Mesenteric fat pad (tissue), 1 donor: ENCODE measurements around the gene ESRRB. TPM values are rescaled to one million over a fixed set of nuclear protein-coding genes. Genes with fewer than 3 reads are reported as not detected.

Experiments used
- DNase-seq: peaks from one replicate; pipeline ENCODE4 v3.0.0-alpha.2; 2020; ENCODE audit warnings: low spot score
- total RNA-seq: library from RNA; stranded (reverse); fragmentation: NEBNext Ultra II Directional; extraction: Animal tissue kit (Norgen Biotek cat#: 25700); gene quantifications from one replicate; pipeline ENCODE4 v1.2.1, GENCODE V29; 2021
- donor health status: DM: yes; HTN: yes; CAD: no.

Gene ESRRB
- total RNA-seq, 1 donor from 2014 or later: 0.22 TPM

DNA sequence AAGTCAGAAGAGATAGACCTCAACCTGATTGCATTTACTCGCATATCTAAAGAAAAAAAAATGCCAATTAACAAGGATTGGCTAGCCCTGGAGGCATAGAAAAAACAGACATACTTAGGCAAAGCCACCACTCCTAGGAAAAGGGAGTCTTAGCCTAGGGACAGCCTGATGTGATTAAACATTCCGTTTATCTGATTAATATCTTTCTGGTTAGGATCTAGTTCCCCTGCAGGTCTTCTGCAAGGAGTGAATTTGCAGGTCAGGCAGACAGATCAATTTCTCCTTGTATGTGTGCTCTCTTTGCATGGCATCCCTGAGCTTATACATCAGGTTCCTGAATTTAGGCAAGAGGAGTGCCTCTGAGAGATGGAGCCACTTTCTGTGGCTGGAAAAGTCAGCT, 70.5 kb downstream of the ESRRB start:
- no peak for DNase-seq

DNA sequence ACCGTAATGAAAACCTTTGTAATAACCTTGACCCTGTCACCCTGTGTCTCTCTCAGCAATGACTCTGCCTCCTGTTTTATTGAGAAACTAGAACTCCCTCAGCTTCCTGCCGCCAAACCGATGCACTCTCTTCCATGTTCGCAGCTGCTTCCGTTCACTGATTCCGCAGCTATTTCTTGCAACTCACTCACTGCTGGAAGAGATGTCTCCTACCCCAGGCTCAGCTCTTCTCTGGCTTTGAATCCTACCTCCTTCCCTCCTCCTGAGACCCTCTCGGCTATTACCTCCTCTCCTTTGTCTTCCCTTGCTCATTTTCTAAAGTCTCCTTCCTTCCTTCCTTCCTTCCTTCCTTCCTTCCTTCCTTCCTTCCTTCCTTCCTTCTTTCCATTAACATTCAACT, 71.0 kb downstream of the ESRRB start:
- DNase-seq: no peak

DNA sequence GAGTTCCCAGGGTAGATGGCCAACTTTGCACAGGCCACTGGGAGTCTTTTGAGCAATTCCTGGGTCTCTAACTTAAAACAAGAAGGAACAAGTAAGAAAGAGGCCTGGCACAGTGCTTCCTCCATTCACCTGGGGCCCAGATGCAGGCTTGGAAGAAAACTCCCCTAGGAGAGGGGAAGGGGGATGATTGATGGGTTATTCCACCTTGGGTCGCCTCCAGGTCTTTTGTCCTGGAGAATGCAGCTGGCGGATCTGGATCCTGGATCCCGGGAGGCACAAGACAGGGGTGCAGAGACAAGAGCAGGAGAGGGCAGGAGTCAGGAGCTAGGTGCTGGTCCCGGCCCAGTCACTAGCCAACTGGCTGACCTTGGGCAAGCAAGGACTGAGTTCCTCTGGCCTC, 74.5 kb downstream of the ESRRB start:
- DNase-seq: no peak

DNA sequence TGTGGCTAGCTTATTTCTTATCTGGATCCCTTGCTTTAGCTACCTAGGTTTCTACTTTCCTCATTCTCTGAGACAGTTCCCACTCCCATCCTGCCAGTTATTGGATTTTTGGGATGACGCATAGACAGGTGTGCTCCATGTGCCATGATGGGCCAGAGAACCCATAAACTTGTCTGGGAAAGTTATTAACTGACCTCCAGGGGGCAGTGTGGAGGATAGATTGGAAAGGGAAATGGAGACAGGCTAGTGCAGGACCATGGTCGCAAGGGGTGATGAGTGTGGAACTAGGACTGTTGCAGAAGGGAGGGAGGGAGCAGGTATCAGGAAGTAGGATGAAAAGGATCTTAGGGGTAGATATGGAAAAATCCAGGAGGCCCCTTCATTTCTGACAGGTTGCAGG, 80.3 kb downstream of the ESRRB start:
- DNase-seq: no peak

DNA sequence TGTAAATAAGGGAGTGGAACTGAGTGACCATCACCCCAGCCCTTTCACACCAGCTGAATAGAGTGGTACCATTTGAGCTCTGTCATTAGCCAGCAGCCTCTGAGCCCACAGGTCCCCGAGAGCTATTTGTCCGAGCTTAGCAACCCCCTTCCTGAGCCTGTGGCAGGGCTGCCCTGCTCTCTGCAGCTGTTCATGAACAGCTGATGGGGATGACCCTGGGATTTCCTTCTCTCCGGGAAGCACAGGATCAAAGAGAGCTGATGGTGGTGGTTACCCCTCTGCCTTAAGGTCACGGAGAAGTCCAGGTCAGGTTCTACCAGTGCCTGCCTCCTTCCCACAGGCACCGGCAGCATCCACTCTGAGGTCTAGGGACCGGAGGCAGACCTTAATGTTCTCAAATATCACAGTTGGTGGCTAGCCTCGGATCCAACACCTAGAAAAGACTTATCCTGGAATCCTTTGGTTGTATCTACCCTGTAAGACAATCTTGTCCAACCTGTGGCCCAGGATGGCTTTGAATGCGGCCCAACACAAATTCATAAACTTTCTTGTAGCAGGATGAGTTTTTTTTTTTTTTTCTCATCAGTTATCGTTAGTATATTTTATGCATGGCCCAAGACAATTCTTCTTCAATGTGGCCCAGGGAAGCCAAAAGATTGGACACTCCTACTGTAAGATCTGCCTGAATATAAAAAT, 81.1 kb downstream of the ESRRB start:
- no peak for DNase-seq

DNA sequence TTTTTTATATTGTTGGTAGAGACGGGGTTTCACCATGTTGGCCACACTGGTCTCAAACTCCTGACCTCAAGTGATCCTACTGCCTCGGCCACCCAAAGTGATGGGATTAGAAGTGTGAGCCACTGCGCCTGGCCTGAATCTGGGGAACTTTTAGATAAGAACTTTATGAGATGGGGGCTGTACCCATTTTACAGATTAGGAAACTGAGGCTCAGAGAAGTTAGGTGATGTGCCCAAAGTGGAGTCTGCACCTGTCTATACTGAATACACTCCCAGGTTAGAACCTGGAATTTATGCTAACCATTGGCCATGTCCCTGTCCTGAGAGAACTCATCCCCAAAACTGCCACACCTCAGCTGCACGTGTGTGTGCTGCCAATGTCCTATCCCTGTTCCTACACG, 81.9 kb downstream of the ESRRB start:
- DNase-seq: no peak

DNA sequence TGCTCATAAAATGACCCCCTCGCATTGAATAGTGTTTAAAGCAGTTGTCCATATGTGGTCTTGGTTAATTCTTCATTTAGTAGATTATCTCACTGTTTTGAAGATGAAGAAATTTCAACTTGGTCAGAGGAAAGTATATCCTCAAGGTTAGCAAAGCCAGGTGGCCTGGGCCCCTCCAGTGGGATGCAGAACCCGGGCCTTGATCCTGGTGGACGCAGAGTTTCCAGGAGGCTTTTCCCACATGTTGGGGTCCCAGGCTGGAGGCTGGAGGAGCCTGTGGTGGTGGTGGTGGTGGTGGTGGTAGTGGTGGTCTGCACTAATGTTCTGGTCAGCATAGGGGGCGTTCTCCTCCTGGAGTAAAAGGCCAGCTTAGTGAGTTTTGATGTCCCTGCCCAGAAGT, 85.9 kb downstream of the ESRRB start:
- DNase-seq: no peak

DNA sequence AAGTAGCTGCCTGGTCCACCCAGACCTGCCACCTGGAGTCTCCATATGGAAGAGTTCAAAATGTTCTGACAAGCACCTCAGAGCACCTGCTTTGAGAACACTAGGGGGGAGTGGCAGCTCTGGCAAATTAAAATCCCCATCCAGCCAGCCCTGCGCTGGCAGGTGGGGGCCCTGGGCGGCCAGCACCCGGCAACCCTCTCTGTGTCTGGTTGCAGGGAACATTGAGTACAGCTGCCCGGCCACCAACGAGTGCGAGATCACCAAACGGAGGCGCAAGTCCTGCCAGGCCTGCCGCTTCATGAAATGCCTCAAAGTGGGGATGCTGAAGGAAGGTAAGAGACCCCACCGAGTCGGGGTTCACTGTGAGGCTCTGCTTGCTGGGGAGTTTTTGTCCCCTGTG, 86.4 kb downstream of the ESRRB start:
- no peak for DNase-seq

DNA sequence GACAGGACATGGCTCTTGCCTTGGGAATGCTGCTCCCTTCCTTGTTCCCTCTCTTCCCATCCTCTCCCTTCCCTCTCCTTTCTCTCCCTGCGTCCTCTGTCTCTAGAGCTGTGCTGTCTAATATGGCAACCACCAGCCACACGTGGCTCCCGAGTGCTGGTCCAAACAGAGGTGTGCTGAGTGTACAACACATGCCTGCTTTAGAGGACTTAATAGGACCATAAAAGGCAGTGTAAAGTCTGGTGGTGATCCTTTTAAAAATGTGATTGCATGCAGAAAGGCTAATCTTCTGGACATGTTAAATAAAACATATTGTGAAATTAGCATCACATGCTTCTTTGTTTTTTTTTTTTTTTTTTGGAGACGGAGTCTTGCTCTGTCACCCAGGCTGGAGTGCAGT, 87.2 kb downstream of the ESRRB start:
- no peak for DNase-seq

DNA sequence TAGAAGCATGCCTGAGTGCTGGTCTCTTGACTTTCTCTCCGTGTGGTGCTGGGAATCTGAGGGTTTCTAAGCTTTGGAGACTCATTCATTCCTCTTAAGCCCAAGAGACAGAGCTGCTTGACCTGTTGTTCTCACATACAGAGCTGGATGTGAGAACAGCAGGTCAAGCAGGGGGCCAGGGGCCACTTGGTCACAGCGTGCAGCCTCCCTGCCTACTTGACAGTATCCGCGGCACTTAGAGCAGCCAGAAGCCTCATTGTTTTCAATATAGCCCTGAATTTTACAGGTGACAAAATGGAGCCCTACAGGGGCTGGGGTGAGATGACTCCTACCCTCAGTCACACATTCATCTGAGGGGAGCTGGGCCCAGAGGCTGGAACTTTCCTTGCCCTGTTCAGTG, 88.9 kb downstream of the ESRRB start:
- no peak for DNase-seq

DNA sequence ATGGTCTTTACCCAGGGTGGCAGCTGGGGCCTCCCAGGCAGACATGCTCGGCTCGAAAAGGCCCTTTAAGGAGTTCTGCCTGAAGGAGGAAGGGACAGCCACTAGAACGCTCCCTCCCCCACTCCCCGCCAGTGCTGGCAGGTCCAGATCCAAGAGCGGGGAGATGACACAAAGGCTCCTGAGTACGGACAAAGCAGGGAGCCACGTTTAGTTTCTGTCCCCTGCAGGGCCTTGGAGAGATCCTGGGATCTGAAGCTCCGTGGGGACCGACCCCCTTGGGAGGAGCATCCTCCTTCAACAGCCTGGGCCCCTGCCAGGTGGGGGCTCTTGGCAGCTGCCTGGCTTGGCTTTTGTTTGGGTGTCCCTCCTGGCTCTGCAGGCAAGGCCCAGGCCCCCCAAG, 89.7 kb downstream of the ESRRB start:
- DNase-seq: no peak

DNA sequence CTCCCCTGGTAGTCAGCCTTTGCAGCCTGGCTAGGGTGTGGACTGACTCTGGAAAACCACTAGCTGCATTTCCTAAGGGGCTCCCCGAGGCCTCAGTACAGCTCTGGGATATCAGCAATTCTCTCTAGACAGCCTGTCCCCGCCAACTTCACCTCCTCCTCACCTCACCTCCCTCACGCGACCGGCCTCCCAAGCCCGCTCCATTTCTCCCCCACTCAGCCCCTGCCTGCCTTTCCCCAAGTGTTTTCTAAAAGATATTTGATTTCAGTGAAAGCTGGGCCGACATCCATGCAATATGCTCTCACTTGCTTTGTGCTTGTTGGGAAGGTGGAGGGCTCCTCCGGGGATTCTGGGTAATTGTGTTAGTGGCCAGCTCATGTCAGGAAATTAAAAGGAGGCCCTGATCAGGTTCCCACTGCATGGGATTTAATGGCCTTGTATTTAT, 91.8 kb downstream of the ESRRB start:
- no peak for DNase-seq

DNA sequence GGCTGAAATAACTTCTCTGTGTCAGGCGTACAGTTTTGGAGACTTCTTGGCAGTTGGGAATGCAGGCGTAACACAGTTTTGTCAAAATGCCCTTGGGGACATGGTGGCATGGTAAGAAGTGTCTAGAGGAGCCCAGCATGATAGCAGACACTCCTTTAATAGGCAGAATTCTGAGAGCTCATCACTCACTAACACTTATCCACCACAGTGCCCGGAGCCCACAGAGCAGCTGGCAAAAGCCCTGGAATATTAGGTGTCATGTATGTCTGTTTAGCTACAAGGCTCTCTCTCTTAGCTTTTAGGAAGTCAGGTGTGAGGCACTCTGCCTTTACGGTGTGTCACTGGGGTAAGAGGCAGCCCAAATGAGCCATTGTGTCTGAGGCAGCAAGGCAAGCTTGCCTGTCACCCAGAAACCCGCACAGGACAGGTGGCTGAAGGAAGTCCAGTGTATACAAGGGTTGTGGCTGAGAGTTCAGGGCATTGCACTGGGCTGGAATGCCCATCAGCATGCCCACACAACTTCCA, 96.3 kb downstream of the ESRRB start:
- no peak for DNase-seq

DNA sequence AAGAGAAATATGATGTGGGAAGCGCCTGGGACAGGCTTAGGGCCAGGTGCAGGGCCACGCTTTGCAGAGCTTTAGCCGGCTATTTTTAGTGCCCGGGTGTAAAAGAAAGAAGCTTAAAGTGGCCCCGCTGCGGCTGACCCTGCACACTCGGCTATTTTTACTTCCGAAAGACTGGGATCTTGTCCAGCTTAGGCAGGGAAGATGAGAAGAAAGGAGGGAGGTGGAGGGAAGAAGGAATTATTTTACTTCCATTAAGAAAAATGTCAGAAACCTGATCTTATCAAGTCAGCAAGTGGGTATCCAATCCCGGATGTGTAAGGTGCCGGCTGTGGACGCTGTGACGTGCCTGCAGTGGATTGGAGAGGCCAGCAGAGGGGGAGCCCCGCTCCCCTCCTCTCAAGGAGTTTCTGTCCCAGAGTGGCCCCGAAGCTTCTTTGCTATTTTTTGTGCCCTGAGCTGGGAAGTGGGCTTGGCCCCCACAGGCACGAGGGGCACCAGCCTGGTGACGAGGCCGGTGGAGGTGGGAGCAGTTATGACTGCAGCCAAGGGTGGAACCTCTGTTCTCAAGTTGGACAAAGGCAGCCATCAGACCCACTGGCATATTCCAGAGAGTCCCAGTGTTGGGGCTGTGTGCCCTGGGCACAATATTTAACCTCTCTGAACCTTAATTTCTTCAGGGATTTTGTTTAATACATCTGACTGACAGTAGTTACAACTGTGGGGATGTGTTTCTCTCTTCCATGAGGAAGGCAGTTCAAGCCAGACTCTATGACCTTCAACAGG, 97.7 kb downstream of the ESRRB start:
- DNase-seq: no peak

DNA sequence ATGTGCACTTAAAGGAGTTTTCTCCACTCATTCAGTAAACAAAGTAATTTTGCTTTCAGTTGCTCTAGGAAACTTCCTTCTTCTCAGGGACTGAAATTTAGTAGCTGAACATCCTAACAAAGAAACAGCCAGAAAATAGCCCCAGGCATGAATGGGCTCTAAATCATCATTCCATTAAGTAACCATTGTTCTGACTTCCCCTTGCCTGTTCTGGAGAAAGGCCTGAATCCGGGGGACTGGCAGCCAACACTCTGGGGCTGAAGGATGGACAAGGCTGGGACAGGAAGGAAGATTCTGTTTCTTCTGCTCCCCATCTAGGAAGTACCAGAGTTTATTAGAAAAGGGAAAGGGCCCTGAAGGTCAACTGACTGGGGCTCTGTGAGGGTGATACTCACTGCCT, 104.5 kb downstream of the ESRRB start:
- no peak for DNase-seq

DNA sequence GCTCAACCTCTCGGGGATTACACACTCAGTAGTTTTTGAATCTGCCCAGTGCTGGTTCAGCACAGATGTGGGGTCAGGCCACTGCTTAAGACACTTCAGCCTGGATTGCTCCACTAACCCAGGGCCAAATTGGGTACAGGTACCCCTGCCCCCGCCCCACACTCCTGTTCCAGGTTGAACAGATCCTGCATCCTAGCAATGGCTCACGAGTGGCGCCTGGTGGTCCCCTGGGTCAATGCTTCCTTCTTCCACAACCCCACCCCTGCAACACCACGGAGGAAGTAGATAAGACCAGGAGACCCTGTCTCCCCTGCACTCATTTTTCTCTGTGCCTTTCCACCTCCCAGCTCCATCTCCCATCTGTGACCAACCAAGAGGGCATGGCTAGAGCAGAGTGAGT, 108.4 kb downstream of the ESRRB start:
- no peak for DNase-seq

DNA sequence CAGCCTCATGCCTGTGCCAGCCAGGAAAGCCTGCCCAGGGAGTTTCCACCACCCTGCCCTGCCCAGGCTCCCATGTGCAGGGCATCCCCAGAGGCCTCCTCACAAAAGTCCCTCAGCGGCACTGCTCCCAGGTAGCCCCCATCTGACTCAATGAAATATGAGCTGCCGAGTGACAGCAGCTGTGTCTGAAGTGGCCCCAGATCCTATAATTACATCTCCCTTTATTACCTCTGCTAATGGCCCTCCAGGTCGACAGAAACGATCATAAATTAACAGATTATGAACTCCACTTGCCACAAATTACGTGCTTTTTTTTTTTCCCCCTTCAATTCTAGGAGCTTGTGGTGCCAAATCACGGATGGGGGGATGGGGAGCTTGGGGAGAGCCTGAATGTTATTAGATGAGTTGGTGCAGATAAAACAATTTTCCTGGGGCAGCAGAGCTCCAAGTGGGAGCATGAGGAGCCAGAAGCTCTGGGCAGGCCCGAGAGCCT, 110.4 kb downstream of the ESRRB start:
- no peak for DNase-seq

DNA sequence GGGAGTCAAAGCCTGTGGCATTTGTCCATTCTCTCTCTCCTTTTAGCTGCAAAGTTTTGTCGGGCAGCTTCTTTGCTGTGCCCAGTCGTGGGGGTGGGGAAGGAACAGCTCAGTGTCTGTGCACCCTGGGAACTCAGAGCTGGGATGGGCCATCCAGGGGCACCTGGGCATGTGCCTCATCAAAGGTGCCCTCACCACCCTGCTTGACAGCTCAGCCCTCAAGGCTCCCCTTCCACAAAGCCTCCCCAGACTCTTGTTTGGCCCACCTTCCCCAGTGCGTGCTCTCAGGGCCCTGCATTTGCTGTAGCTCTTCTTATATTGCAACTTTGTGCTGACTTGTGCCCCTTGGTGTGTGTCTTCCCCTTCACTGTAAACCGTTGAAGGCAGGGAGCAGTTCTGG, 112.6 kb downstream of the ESRRB start:
- DNase-seq: no peak

DNA sequence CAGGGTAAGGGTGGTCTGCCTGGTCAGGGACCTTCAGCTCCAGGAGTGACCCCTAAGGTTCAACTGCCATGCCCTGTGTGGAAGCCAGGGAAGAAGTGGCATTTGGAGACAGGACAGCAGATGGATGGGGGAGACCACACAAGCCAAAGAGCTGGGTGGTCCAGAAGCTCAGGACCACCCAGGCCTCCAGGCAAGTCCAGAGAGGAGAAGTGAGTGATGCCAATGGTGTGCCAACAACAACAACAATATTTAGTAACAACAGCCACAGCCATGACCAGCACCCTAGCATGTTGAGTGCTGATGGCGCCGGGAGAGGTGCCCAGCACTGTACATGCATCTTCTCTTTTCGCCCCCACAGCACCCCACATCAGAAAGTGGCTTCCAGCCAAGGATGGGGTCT, 113.7 kb downstream of the ESRRB start:
- DNase-seq: no peak

DNA sequence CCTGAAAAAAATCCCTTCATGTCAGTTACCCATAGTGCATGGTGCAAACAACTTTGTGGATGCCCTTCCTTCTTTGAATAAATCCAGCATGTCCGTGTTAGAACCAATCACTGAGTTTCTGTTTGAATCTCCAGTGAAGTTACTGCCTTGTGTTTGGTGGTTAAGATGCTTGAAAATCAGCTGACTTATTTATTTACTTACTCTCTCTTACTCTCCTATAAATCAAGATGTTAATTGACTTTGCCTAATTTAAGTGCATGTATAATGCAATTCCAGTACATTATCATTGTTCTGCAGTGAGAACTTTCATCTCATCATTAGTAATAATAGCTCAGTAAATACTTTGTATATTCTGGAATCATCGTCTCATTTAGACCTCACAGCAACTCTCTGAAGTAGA, 114.2 kb downstream of the ESRRB start:
- no peak for DNase-seq

DNA sequence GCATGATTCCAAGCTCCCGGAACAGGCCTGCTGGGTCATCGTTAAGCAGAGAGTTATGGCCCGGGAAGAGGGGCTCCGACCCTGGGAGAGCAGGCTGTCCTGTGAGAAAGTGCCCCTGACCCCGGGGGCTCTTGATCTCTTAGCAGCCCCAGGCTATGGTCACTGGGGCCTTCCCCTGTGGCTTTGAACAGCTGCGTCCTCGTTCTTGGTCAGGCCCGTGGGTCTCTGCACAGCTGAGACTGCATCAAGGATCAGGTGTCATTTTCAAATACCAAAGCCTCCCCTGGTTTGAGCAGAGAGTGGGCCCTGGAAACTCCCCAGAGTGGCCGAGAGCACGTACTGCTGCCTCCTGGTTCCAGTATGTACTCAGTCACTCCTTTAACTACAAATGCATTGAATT, 114.8 kb downstream of the ESRRB start:
- DNase-seq: no peak

DNA sequence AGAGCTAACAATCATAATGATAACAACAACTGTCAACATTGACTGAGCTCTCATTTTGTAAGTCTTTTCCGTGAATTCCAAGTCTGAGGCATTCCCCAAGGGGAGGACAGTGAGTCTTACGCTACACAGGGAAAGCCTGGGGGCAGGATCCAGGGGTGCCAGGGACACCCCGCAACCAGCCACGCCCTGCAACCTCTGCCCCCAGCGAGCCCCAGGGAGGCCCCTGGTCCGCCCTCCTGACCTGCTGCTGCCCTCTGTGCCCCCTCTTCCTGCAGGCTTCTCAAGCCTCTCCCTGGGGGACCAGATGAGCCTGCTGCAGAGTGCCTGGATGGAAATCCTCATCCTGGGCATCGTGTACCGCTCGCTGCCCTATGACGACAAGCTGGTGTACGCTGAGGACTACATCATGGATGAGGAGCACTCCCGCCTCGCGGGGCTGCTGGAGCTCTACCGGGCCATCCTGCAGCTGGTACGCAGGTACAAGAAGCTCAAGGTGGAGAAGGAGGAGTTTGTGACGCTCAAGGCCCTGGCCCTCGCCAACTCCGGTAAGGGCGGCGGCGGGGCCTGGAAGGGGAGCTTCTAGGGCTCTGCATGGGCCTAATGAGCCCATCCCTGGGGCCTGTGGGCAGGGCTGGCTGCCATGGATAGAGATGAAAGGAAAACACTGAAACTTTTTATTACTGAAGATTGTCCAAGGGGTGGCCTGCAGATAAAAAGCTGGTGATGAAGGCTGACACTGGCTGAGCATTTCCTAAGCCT, 115.4 kb downstream of the ESRRB start:
- DNase-seq: no peak
